Effector memory CD8-positive, alpha-beta T cell (primary cell): ENCODE results near the gene COMMD3.
A peak's percentile ranks its signal among the peaks of the same experiment; 100 is the strongest.

Experiments
- ATAC-seq: fragments of 150-1000 bp; cut with Tn5 transposase; replicated peaks from 2 replicates; pipeline ENCODE4 v1.10.0; 2021; ENCODE audit warnings: mild to moderate bottlenecking, moderate library complexity
- DNase-seq, 3 experiments: peaks; one replicate each; pipeline ENCODE4 v3.0.0; 2021
- H3K27ac Mint-ChIP-seq, 2 donors: one replicate each; pipeline ENCODE4 v1.8.0; 2022; ENCODE audit warnings: mild to moderate bottlenecking in 2 of 2, mixed read lengths in 2 of 2, moderate library complexity in 2 of 2
- H3K27me3 Mint-ChIP-seq, 2 donors: one replicate each; pipeline ENCODE4 v1.8.0; 2022; ENCODE audit warnings: mixed read lengths in 2 of 2
- H3K36me3 Mint-ChIP-seq: one replicate; pipeline ENCODE4 v1.8.0; 2022; ENCODE audit warnings: mild to moderate bottlenecking, moderate library complexity, mixed read lengths; ENCODE audit not compliant: insufficient read depth
- H3K4me1 Mint-ChIP-seq, 2 donors: one replicate each; pipeline ENCODE4 v1.8.0; 2022; ENCODE audit warnings: low read depth in 2 of 2, mixed read lengths in 2 of 2
- H3K4me3 Mint-ChIP-seq, 2 donors: one replicate each; pipeline ENCODE4 v1.8.0; 2022; ENCODE audit warnings: mild to moderate bottlenecking in 2 of 2, mixed read lengths in 2 of 2, moderate library complexity in 2 of 2
- H3K9me3 Mint-ChIP-seq, 2 donors: one replicate each; pipeline ENCODE4 v1.8.0; 2022; ENCODE audit warnings: mixed read lengths in 2 of 2
- total RNA-seq, 9 experiments: gene quantifications; one replicate each; lab custom pipeline; 2026; lab: John Stamatoyannopoulos, UW

COMMD3 gene
- 5.4 to 13.9 (median 10.7) reads per million in 9 experiments for total RNA-seq

GRCh38 chr10:22316286-22317075 lies at the start of gene COMMD3:
Gene COMMD3 (plus strand): TSS chr10:22316388. CDS start chr10:22316418, 30 bp downstream.
- peak; percentile 72 for ATAC-seq
- no peaks in the 10 kb centered on the region for H3K9me3 Mint-ChIP-seq
- peaks cover 0 to 4% of the 10 kb centered on the region in 2 donors for H3K27me3 Mint-ChIP-seq
- peak; percentile 73 to 78 (median 78) for DNase-seq
- peaks cover 10 to 15% of the 10 kb centered on the region in 2 donors for H3K4me1 Mint-ChIP-seq
- peaks cover 18% of the 10 kb centered on the region for H3K36me3 Mint-ChIP-seq
- peak within 1 kb of the TSS; percentile 91 to 98 for H3K4me3 Mint-ChIP-seq
- H3K27ac Mint-ChIP-seq = peak within 1 kb of the TSS; percentile 93 to 95

- Mint-ChIP-seq H3K4me1 (no peaks in the 10 kb centered on the region), H3K27ac (no peak overlapping the region), H3K27me3 (peaks cover 38 to 43% of the 10 kb centered on the region in 2 donors), H3K4me3 (no peak overlapping the region), H3K36me3 (peaks cover 3% of the 10 kb centered on the region), H3K9me3 (no peaks in the 10 kb centered on the region)
- no peak for ATAC-seq
- no peak for DNase-seq
These were observed 47.7 kb upstream of the COMMD3 start for GRCh38 chr10:22268503-22268902.

- Mint-ChIP-seq H3K27ac (no peak overlapping the region), H3K27me3 (peaks cover 9 to 24% of the 10 kb centered on the region in 2 donors), H3K36me3 (peaks cover 3% of the 10 kb centered on the region), H3K4me3 (no peak overlapping the region), H3K9me3 (no peaks in the 10 kb centered on the region), H3K4me1 (no peaks in the 10 kb centered on the region)
- ATAC-seq (no peak), DNase-seq (no peak)
These were observed 44.4 kb upstream of the COMMD3 start for GRCh38 chr10:22271786-22272185.

- H3K9me3 Mint-ChIP-seq = no peaks in the 10 kb centered on the region
- no peak overlapping the region for H3K27ac Mint-ChIP-seq
- peaks cover 0 to 2% of the 10 kb centered on the region in 2 donors for H3K4me1 Mint-ChIP-seq
- no peak for DNase-seq
- no peak overlapping the region for H3K4me3 Mint-ChIP-seq
- H3K36me3 Mint-ChIP-seq = no peaks in the 10 kb centered on the region
- ATAC-seq = no peak
- H3K27me3 Mint-ChIP-seq = peaks cover 9 to 18% of the 10 kb centered on the region in 2 donors
These were observed 37.8 kb upstream of the COMMD3 start for GRCh38 chr10:22278441-22278782.

GRCh38 chr10:22280078-22280477 lies 36.1 kb upstream of the COMMD3 start:
- ATAC-seq = no peak
- peaks cover 14 to 24% of the 10 kb centered on the region in 2 donors for H3K27me3 Mint-ChIP-seq
- H3K4me1 Mint-ChIP-seq = peaks cover 0 to 2% of the 10 kb centered on the region in 2 donors
- no peak overlapping the region for H3K4me3 Mint-ChIP-seq
- H3K27ac Mint-ChIP-seq = no peak overlapping the region
- no peak for DNase-seq
- H3K36me3 Mint-ChIP-seq = no peaks in the 10 kb centered on the region
- no peaks in the 10 kb centered on the region for H3K9me3 Mint-ChIP-seq

- H3K27ac Mint-ChIP-seq = no peak overlapping the region
- DNase-seq = no peak
- peaks cover 15 to 38% of the 10 kb centered on the region in 2 donors for H3K27me3 Mint-ChIP-seq
- no peaks in the 10 kb centered on the region for H3K36me3 Mint-ChIP-seq
- ATAC-seq = no peak
- no peaks in the 10 kb centered on the region for H3K9me3 Mint-ChIP-seq
- no peak overlapping the region for H3K4me3 Mint-ChIP-seq
- H3K4me1 Mint-ChIP-seq = no peaks in the 10 kb centered on the region
These were observed 31.1 kb upstream of the COMMD3 start for GRCh38 chr10:22285130-22285529.

GRCh38 chr10:22293747-22294404 lies 22.3 kb upstream of the COMMD3 start:
- no peaks in the 10 kb centered on the region for H3K4me1 Mint-ChIP-seq
- peaks cover 25 to 77% of the 10 kb centered on the region in 2 donors for H3K27me3 Mint-ChIP-seq
- no peaks in the 10 kb centered on the region for H3K9me3 Mint-ChIP-seq
- no peak for DNase-seq
- H3K27ac Mint-ChIP-seq = no peak overlapping the region
- ATAC-seq = no peak
- H3K36me3 Mint-ChIP-seq = no peaks in the 10 kb centered on the region
- H3K4me3 Mint-ChIP-seq = no peak overlapping the region

GRCh38 chr10:22294694-22295093 lies 21.5 kb upstream of the COMMD3 start:
- H3K9me3 Mint-ChIP-seq = no peaks in the 10 kb centered on the region
- no peak for ATAC-seq
- no peak overlapping the region for H3K4me3 Mint-ChIP-seq
- no peaks in the 10 kb centered on the region for H3K36me3 Mint-ChIP-seq
- H3K4me1 Mint-ChIP-seq = no peaks in the 10 kb centered on the region
- H3K27ac Mint-ChIP-seq = no peak overlapping the region
- H3K27me3 Mint-ChIP-seq = peaks cover 25 to 69% of the 10 kb centered on the region in 2 donors
- no peak for DNase-seq

- peaks cover 24 to 30% of the 10 kb centered on the region in 2 donors for H3K27me3 Mint-ChIP-seq
- no peaks in the 10 kb centered on the region for H3K36me3 Mint-ChIP-seq
- H3K4me3 Mint-ChIP-seq = no peak overlapping the region
- ATAC-seq = no peak
- H3K9me3 Mint-ChIP-seq = no peaks in the 10 kb centered on the region
- H3K27ac Mint-ChIP-seq = no peak overlapping the region
- DNase-seq = no peak
- no peaks in the 10 kb centered on the region for H3K4me1 Mint-ChIP-seq
These were observed 15.0 kb upstream of the COMMD3 start for GRCh38 chr10:22301193-22301592.

- H3K4me3 Mint-ChIP-seq = no peak overlapping the region
- H3K4me1 Mint-ChIP-seq = no peaks in the 10 kb centered on the region
- H3K27me3 Mint-ChIP-seq = peaks cover 18% of the 10 kb centered on the region in 2 donors
- DNase-seq = no peak
- no peaks in the 10 kb centered on the region for H3K9me3 Mint-ChIP-seq
- H3K27ac Mint-ChIP-seq = no peak overlapping the region
- no peaks in the 10 kb centered on the region for H3K36me3 Mint-ChIP-seq
- no peak for ATAC-seq
These were observed 12.7 kb upstream of the COMMD3 start for GRCh38 chr10:22303461-22303860.

GRCh38 chr10:22305721-22306120 lies 10.5 kb upstream of the COMMD3 start:
- Mint-ChIP-seq H3K36me3 (no peaks in the 10 kb centered on the region), H3K4me3 (no peak overlapping the region), H3K27me3 (peaks cover 14 to 18% of the 10 kb centered on the region in 2 donors), H3K4me1 (no peaks in the 10 kb centered on the region), H3K9me3 (no peaks in the 10 kb centered on the region), H3K27ac (no peak overlapping the region)
- no peak for DNase-seq
- ATAC-seq = no peak

- Mint-ChIP-seq H3K27me3 (peaks cover 14 to 24% of the 10 kb centered on the region in 2 donors), H3K27ac (no peak overlapping the region), H3K4me1 (no peaks in the 10 kb centered on the region), H3K9me3 (no peaks in the 10 kb centered on the region), H3K36me3 (no peaks in the 10 kb centered on the region), H3K4me3 (no peak overlapping the region)
- DNase-seq (no peak), ATAC-seq (no peak)
These were observed 7.8 kb upstream of the COMMD3 start for GRCh38 chr10:22308390-22308789.

GRCh38 chr10:22309180-22310000 lies 6.8 kb upstream of the COMMD3 start:
- Mint-ChIP-seq H3K27ac (no peak overlapping the region), H3K4me3 (no peak overlapping the region), H3K27me3 (peaks cover 14 to 24% of the 10 kb centered on the region in 2 donors), H3K4me1 (no peaks in the 10 kb centered on the region), H3K36me3 (no peaks in the 10 kb centered on the region), H3K9me3 (no peaks in the 10 kb centered on the region)
- DNase-seq (no peak), ATAC-seq (no peak)
